ENCODE results near the gene CHST15.

DNA sequence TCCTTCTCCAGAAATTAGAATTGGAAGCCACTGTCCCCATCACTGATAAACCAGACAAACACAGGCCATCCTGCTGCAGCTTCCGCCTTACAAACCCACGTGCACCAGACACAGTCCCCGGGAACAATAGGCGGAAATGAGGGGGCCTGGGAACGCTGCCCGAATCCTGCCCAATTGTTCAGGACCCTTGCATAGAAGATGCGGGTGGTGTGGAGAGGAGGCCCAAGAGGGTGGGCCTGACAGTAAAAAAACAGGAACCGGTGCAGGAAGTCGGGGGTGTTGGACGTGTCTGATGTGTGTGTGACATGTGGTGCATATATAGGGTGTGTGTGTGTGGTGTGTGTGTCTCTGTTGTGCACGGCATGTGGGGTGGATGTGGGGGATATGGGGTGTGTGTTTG is 26.5 kb upstream of the CHST15 start:
- TF ChIP-seq, protein P1, sequence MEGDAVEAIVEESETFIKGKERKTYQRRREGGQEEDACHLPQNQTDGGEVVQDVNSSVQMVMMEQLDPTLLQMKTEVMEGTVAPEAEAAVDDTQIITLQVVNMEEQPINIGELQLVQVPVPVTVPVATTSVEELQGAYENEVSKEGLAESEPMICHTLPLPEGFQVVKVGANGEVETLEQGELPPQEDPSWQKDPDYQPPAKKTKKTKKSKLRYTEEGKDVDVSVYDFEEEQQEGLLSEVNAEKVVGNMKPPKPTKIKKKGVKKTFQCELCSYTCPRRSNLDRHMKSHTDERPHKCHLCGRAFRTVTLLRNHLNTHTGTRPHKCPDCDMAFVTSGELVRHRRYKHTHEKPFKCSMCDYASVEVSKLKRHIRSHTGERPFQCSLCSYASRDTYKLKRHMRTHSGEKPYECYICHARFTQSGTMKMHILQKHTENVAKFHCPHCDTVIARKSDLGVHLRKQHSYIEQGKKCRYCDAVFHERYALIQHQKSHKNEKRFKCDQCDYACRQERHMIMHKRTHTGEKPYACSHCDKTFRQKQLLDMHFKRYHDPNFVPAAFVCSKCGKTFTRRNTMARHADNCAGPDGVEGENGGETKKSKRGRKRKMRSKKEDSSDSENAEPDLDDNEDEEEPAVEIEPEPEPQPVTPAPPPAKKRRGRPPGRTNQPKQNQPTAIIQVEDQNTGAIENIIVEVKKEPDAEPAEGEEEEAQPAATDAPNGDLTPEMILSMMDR (IDR thresholded peaks at IDR 0.05) = no peak
- no peak for TF ChIP-seq POLR2A (IDR thresholded peaks at IDR 0.05)
